CD14-positive monocyte (primary cell): ENCODE measurements around the gene GPR42. TPM values are rescaled to one million over a fixed set of nuclear protein-coding genes. Genes with fewer than 3 reads are reported as not detected.
A peak's percentile ranks its signal among the peaks of the same experiment; 100 is the strongest.

Experiments used
- DNase-seq, 3 donors: peaks; one replicate each; pipeline ENCODE4 v3.0.0-alpha.2; 2011 to 2022
- H2AFZ ChIP-seq: 2 replicates; pipeline ENCODE4 v1.6.0; 2012; ENCODE audit warnings: mild to moderate bottlenecking, low read depth, low read length, inconsistent platforms; ENCODE audit not compliant: insufficient read depth, poor library complexity, severe bottlenecking
- H3K27ac ChIP-seq, 2 donors: 1 replicate in 1 of 2; 2 replicates in 1 of 2; pipeline ENCODE4 v1.5.1; 2012 to 2013; ENCODE audit warnings: low read length in 2 of 2, control low read depth in 1 of 2, inconsistent platforms in 1 of 2, low read depth in 1 of 2, mild to moderate bottlenecking in 1 of 2
- H3K27me3 ChIP-seq, 2 donors: one replicate each; pipeline versions ENCODE4 v1.6.0 to v1.6.1; 2011 to 2013; ENCODE audit warnings: low read length in 2 of 2; ENCODE audit not compliant: control insufficient read depth in 2 of 2, insufficient read depth in 2 of 2
- H3K36me3 ChIP-seq, 2 donors: replicated peaks in 1 of 2; 1 replicate in 1 of 2; 2 replicates in 1 of 2; pipeline versions ENCODE4 v1.5.1 to v1.6.1; 2012 to 2013; ENCODE audit warnings: low read length in 2 of 2, control low read depth in 1 of 2, inconsistent platforms in 1 of 2, mild to moderate bottlenecking in 1 of 2; ENCODE audit not compliant: insufficient read depth in 2 of 2, control insufficient read depth in 1 of 2
- H3K4me1 ChIP-seq, 2 donors: 1 replicate in 1 of 2; 2 replicates in 1 of 2; pipeline versions ENCODE4 v1.5.1 to v1.6.1; 2012 to 2013; ENCODE audit warnings: low read length in 2 of 2, control low read depth in 1 of 2, inconsistent platforms in 1 of 2, mild to moderate bottlenecking in 1 of 2, moderate library complexity in 1 of 2; ENCODE audit not compliant: insufficient read depth in 2 of 2, control insufficient read depth in 1 of 2
- H3K4me2 ChIP-seq: replicated peaks from 2 replicates; pipeline ENCODE3; 2012; ENCODE audit warnings: low read length, moderate library complexity, mild to moderate bottlenecking; ENCODE audit not compliant: poor library complexity, severe bottlenecking; ENCODE audit errors: extremely low read depth
- H3K4me3 ChIP-seq, 3 experiments: fragments of 200-600 bp in 1 of 3; sonication (generic) in 1 of 3; replicated peaks in 1 of 3; 1 replicate in 2 of 3; 2 replicates in 1 of 3; pipeline ENCODE4 v1.5.1; 2011 to 2013; ENCODE audit warnings: low read length in 3 of 3, mild to moderate bottlenecking in 3 of 3, control low read depth in 2 of 3, low read depth in 2 of 3, inconsistent platforms in 1 of 3, moderate library complexity in 1 of 3
- H3K79me2 ChIP-seq: 2 replicates; pipeline ENCODE4 v1.6.0; 2012; ENCODE audit warnings: mild to moderate bottlenecking, control low read depth, inconsistent platforms, low read length, moderate library complexity; ENCODE audit not compliant: insufficient read depth
- H3K9ac ChIP-seq: 2 replicates; pipeline ENCODE4 v1.6.0; 2017; ENCODE audit warnings: low read length, mild to moderate bottlenecking; ENCODE audit not compliant: insufficient read depth, poor library complexity, severe bottlenecking
- H3K9me3 ChIP-seq, 2 donors: replicated peaks in 1 of 2; 1 replicate in 1 of 2; 2 replicates in 1 of 2; pipeline versions ENCODE4 v1.5.1 to v1.6.1; 2012 to 2013; ENCODE audit warnings: low read length in 2 of 2, control low read depth in 1 of 2; ENCODE audit not compliant: control insufficient read depth in 1 of 2, insufficient read depth in 1 of 2
- H4K20me1 ChIP-seq: 2 replicates; pipeline ENCODE4 v1.6.0; 2012; ENCODE audit warnings: mild to moderate bottlenecking, low read length, control low read depth, moderate library complexity; ENCODE audit not compliant: insufficient read depth
- H3K27ac Mint-ChIP-seq, 7 donors: one replicate each; pipeline ENCODE4 v1.8.0; 2020; ENCODE audit warnings: mild to moderate bottlenecking in 7 of 7, mixed read lengths in 7 of 7, moderate library complexity in 6 of 7, inconsistent platforms in 2 of 7
- H3K27me3 Mint-ChIP-seq, 3 donors: one replicate each; pipeline ENCODE4 v1.8.0; 2021 to 2022; ENCODE audit warnings: low read depth in 3 of 3, mild to moderate bottlenecking in 3 of 3, mixed read lengths in 3 of 3, moderate library complexity in 3 of 3, inconsistent platforms in 1 of 3
- H3K36me3 Mint-ChIP-seq, 2 donors: one replicate each; pipeline ENCODE4 v1.8.0; 2020; ENCODE audit warnings: mixed read lengths in 2 of 2, inconsistent platforms in 1 of 2, mild to moderate bottlenecking in 1 of 2
- H3K4me1 Mint-ChIP-seq: one replicate; pipeline ENCODE4 v1.8.0; 2020; ENCODE audit warnings: mild to moderate bottlenecking, mixed read lengths
- H3K4me3 Mint-ChIP-seq, 2 donors: one replicate each; pipeline ENCODE4 v1.8.0; 2020; ENCODE audit warnings: mild to moderate bottlenecking in 2 of 2, mixed read lengths in 2 of 2, moderate library complexity in 1 of 2
- H3K9me3 Mint-ChIP-seq, 7 donors: one replicate each; pipeline ENCODE4 v1.8.0; 2020 to 2022; ENCODE audit warnings: mixed read lengths in 7 of 7, mild to moderate bottlenecking in 6 of 7, moderate library complexity in 6 of 7, inconsistent platforms in 2 of 7
- CTCF ChIP-seq: fragments of 200-600 bp; IDR thresholded peaks from one replicate; pipeline ENCODE4 v1.8.0; 2022; ENCODE audit warnings: antibody characterized with exemption, mild to moderate bottlenecking
- WGBS: methylation state at CpG from one replicate; pipeline ENCODE4 v1.1.5; 2013; ENCODE audit warnings: missing lambda C conversion rate; ENCODE audit not compliant: insufficient coverage; 5-methylcytosine and 5-hydroxymethylcytosine counted together
- intact Hi-C, 2 donors: fragments of 100-400 bp; cut with micrococcal nuclease; formaldehyde crosslinking; loops; one replicate each; pipeline versions ENCODE4 v1.15.0 to v1.15.1; 2023
- polyA plus RNA-seq, 3 donors: library from polyadenylated mRNA; depleted of rRNA in 1 of 3; unstranded in 2 of 3; stranded (reverse) in 1 of 3; fragments of 300-500 nt in 2 of 3; fragments of >200 nt in 1 of 3; fragmentation: Illumina TruSeq in 2 of 3; gene quantifications; 1 replicate in 2 of 3; 2 replicates in 1 of 3; pipeline ENCODE4 v1.2.3, GENCODE V29; 2012 to 2021

GPR42 gene
- polyA plus RNA-seq, 3 donors = 0.17 to 2.9 TPM; not detected in 1

- no peak for TF ChIP-seq CTCF
- H3K27me3 ChIP-seq = no peaks in the 10 kb centered on the region
- no peak overlapping the region for H3K4me2 ChIP-seq
- H3K79me2 ChIP-seq = no peaks in the 10 kb centered on the region
- H3K27me3 Mint-ChIP-seq = peaks cover 0 to 3% (median 2%) of the 10 kb centered on the region in 3 donors
- peaks cover 7% of the 10 kb centered on the region for H3K4me1 Mint-ChIP-seq
- no peak overlapping the region for H3K27ac ChIP-seq
- 96% methylated on average over 4 of the region's 6 CpGs for WGBS
- H4K20me1 ChIP-seq = no peaks in the 10 kb centered on the region
- H3K36me3 Mint-ChIP-seq = peaks cover 0 to 2% of the 10 kb centered on the region in 2 donors
- peaks cover 6 to 29% (median 18%) of the 10 kb centered on the region in 7 donors for H3K9me3 Mint-ChIP-seq
- no peak for DNase-seq
- H3K4me3 Mint-ChIP-seq = peak overlapping the region in 1 of 2 donors; percentile 5
- peaks cover 3 to 8% of the 10 kb centered on the region in 2 donors for H3K4me1 ChIP-seq
- H3K36me3 ChIP-seq = no peaks in the 10 kb centered on the region
- peaks cover 10 to 25% of the 10 kb centered on the region in 2 donors for H3K9me3 ChIP-seq
- intact Hi-C loops = no loop called here
- H3K27ac Mint-ChIP-seq = no peak overlapping the region
- no peak overlapping the region for H3K4me3 ChIP-seq
- H3K9ac ChIP-seq = no peak overlapping the region
- H2AFZ ChIP-seq = no peak overlapping the region
Measured at GRCh38 chr19:35389192-35389861, 18.5 kb downstream of the GPR42 start.

GRCh38 chr19:35392742-35393715, 22.2 kb downstream of the GPR42 start:
- H3K4me1 Mint-ChIP-seq = peaks cover 25% of the 10 kb centered on the region
- no peak overlapping the region for H3K4me3 Mint-ChIP-seq
- no peaks in the 10 kb centered on the region for H3K79me2 ChIP-seq
- intact Hi-C loops = no loop called here
- no peaks in the 10 kb centered on the region for H3K36me3 Mint-ChIP-seq
- no peak overlapping the region for H3K9ac ChIP-seq
- peak overlapping the region; percentile 27 for H2AFZ ChIP-seq
- DNase-seq = no peak
- peaks cover 0 to under 1% of the 10 kb centered on the region in 2 donors for H3K9me3 ChIP-seq
- H3K9me3 Mint-ChIP-seq = peaks cover 0 to 2% (median 0%) of the 10 kb centered on the region in 7 donors
- no peaks in the 10 kb centered on the region for H4K20me1 ChIP-seq
- no peaks in the 10 kb centered on the region for H3K36me3 ChIP-seq
- H3K27ac ChIP-seq = no peak overlapping the region
- H3K27me3 Mint-ChIP-seq = peaks cover 0 to 2% (median 1%) of the 10 kb centered on the region in 3 donors
- H3K27me3 ChIP-seq = no peaks in the 10 kb centered on the region
- no peak overlapping the region for H3K4me2 ChIP-seq
- H3K4me3 ChIP-seq = no peak overlapping the region
- 49% methylated on average over 5 of the region's 5 CpGs for WGBS
- TF ChIP-seq CTCF = no peak
- H3K4me1 ChIP-seq = peaks cover 14 to 25% of the 10 kb centered on the region in 2 donors
- H3K27ac Mint-ChIP-seq = no peak overlapping the region
